Mucosa of gallbladder (tissue), 1 donor: ENCODE results near the gene NEK6. TPM values are rescaled to one million over a fixed set of nuclear protein-coding genes. Genes with fewer than 3 reads are reported as not detected.

Experiments
- DNase-seq: peaks from one replicate; pipeline ENCODE4 v3.0.0-alpha.2; 2020; ENCODE audit warnings: low spot score
- total RNA-seq: library from RNA; stranded (reverse); gene quantifications from one replicate; pipeline ENCODE4 v1.2.1, GENCODE V29; 2021
- donor health status: DM: no; HTN: no; CAD: no.

NEK6 gene
- total RNA-seq: 96.7 TPM

DNA sequence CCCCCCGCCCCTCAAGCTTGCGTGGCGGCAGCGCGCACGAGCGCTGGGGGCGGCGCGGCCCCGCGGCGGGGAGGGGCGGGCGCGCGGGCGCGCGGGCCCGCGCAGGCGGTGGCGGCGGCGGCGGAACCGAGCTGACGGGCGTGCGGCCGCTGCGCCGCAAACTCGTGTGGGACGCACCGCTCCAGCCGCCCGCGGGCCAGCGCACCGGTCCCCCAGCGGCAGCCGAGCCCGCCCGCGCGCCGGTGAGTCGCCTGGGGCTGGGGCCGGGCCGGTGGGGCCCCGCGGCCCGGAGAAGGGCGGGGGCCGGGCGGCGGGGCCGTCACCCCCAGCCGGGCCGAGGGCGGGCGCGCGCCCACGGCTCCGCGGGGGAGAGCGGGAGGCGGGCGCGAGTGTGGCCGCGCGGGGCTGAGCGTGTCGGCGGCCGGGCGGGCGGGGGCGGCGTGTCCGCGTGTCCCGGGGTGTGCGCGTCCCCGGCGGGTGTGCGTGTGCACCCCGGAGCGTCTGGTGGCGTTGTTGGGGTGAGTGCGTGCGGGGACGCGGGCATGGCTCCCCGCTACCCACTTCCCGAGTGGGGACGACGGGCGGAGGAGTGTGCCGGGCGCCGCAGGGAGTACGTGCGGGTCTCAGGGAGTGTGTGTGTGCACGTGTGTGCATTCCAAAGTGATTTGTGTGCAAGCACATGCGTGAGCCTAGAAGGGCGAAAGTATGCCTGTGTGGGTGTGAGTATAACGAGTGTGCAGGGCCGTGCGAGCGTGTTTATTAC, at the start of gene NEK6:
Gene NEK6, plus strand, starts transcription at position 106 of the 763 bp plus-strand sequence. CDS start 44,016 bp downstream, outside the sequence.
- no peak for DNase-seq

DNA sequence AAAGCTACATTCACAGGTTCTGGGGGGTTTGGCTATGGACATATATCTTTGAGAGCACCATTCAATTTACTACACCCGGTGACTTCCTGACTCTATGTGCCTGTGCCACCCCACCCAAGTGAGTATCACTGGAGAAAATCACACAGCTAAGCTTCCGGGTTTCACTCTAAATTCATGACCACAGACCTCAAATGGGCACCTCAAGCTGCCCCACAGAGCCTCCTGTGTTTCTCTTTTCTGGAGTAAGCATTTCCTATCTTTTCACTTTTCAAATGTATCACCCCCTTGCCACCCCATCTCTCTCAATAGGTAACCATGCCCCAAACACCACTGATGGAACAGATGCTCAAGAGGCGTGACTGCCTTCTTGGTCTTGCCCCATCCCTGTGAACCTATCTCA, 49.2 kb upstream of the NEK6 start:
- no peak for DNase-seq

DNA sequence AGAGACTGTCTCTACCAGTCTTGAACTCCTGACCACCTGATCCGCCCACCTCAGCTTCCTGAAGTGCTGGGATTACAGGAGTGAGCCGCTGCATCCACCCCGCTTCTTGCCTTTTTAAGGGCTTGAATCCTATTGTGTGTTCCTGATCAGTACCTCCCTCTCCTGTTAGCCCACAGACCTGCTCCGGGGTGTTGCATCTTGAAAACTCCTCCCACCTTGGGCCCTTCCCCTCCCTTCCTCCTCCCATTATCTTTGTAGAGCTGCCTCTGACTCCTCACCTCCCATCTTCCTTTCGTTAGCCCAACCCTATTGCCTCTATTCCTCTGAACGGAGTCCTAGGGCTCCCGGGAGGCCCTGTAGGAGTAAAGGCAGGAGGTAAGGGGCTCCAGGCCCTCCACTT, 48.5 kb upstream of the NEK6 start:
- no peak for DNase-seq

DNA sequence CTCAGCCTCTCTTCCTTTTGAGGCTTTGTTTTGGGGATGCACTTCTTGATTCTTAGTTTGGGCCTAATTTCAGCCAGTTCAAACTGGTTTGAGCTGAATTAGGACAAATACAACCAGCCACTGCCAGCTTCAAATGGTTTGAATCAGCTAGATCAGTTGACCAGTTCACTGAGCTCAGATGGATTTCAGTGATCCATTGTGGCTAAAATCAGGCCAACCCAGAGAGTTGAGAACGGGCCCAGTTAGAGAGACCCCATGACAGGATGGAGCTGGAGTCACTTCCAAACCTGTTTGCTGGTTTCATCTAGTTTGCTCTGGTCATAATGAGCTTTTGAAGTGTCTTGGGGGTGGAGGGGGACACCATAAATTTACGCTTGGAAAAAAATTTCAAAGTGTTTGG, 48.0 kb upstream of the NEK6 start:
- no peak for DNase-seq

DNA sequence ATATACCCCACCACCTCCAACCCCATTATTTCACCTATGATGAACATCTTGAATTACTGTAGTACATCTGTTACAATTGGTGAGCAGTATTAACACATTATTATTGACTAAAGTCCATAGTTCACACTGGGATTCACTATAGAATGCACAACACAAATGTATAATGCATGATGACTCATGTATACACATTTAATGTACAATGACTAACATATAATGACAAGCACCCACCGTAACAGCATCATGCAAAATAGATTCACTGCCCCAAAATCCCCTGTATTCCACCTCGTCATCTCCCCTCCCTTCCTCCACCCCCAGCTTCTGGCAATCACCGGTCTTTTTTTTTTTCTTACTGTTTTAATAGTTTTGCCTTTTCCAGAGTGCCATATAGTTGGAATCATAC, 47.1 kb upstream of the NEK6 start:
- no peak for DNase-seq

DNA sequence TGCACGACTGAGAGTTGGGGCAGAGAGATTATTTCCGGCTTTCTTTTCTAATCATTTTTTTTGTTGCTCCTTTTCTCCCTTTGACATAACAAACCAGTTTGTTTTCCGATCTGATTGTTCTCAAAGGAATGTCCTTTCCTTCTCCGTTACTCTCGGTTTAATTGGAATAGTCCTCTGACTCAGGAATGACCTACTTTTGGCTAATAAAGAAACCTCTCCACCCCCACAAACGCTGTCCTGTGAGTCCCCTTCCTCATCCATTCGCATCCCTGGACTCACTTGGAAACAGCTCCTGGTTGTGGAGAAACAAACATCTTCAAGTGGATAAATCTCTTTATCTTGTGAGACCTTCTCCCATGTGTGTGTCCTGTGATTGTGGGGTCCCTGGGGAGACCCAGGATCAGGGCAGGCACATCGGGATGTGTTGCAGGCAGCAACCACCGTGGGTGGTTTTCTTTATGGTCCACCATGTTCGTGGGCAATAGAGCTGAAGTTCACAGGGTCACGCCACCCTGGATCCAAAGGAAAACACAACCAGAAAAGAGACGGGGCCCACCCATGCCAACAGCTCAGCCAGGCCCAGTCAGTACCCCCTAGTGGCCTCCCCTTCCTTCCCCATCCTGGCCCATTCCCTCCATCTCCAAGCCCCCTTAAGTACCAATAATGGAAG, 45.2 kb upstream of the NEK6 start:
- no peak for DNase-seq

DNA sequence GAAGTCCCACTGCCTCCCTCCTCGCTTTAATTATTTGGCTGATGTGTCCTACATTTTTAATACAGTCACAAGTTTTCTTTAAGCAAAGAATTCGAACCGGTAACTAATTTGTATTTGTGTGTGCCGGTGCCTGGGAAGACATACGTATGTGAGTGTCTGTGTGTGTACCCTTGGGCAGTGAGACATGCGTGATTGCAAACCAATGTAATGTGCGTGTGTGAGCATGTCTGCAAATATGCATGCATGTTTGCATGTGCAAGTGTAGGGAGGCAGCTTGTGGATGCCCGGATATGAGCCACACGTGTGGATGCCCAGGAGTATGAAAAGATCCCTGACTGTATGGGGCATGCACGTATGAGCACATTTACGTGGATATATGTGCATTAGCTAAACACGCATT, 44.4 kb upstream of the NEK6 start:
- DNase-seq: no peak

DNA sequence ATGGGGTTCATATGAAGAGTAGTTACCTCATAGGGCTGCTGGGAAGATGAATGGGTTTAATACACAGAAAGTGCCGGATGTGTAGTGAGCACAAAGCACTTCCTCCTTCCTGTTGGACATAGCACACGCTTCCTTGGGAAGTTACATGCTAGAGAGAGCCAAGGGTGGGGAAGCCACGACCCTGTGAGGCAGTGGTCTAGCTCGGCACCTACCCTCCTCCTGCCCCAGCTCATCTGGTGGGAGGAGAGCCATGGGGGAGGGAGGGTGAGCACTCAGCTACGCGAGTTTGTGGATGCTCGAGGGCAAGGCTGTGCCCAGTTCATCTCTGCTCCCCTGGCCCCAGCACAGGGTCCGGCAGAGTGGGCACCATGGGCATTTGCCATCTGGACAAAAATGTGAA, 43.6 kb upstream of the NEK6 start:
- no peak for DNase-seq

DNA sequence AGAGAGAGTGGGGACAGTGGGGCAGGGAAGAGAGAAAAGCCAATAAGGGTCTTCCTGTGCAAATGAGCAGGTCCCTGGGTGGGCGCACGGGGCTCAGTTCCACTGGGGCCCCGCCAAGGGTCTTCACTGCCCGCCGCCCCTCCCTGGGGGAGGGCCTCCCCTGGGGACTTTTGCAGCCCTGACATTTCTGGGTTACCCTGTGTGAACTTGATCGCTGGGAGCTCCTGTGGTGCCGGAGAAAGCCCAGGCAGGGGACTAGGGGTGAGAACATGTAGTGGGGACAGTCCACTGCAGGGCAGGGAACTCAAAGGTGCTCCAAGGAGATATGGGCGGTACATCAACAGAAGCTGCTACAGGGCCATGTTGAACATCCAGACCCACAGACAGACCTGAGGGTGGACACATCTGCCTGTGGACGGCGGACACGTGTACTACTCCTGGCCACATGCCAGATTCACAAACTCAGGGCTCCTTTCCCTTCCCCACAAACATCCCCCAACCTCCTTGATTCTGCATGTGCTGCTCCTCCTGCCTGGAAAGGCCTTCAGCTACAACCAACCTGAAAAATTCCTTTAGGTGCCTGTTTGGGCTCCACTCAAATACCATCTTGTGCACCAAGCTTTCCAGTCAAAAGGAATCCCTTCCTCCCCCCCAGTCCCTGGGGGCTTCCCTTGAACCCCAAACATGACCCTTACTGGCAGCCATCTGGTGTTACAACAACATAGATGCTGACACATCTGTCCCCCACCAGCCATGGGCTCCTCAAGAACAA, 43.0 kb upstream of the NEK6 start:
- DNase-seq: no peak

DNA sequence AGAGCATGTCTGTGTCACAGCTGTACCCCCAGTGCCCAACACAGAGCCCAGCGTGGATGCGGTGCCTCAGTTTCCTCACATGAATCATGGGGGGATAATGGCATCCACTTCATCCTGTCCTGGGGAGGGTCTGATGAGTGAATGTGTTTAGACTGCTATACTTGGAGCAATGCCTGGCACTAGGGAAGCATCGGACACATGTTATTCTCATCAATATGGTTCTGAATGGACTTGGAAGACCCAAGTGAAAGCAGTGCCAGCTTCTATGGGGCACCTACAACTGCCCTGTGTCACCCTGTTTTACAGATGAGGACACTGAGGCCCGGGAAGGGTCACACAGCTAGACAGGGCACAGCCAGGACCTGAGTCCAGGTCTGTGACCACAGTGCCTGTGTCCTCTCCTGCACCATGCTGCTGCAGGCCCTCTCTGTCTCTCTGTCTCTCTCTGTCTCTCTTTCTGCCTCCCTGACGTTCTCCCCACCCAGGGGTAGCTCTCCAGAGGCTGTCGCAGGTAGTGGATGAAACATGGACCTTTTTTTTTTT, 42.3 kb upstream of the NEK6 start:
- DNase-seq: no peak

DNA sequence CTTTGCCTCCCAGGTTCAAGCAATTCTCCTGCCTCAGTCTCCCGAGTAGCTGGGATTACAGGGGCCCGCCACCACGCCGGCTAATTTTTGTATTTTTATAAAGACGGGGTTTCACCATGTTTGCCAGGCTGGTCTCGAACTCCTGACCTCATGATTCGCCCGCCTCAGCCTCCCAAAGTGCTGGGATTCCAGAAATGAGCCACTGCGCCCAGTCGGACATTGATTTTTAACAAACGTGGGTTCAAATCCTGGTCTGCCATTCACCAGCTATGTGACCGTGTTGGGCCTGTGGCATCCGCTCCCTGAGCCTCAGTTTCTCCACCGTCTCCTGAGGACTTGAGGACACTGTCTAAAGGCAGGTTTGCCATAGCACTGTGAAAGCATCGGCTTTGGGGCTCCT, 41.8 kb upstream of the NEK6 start:
- no peak for DNase-seq

DNA sequence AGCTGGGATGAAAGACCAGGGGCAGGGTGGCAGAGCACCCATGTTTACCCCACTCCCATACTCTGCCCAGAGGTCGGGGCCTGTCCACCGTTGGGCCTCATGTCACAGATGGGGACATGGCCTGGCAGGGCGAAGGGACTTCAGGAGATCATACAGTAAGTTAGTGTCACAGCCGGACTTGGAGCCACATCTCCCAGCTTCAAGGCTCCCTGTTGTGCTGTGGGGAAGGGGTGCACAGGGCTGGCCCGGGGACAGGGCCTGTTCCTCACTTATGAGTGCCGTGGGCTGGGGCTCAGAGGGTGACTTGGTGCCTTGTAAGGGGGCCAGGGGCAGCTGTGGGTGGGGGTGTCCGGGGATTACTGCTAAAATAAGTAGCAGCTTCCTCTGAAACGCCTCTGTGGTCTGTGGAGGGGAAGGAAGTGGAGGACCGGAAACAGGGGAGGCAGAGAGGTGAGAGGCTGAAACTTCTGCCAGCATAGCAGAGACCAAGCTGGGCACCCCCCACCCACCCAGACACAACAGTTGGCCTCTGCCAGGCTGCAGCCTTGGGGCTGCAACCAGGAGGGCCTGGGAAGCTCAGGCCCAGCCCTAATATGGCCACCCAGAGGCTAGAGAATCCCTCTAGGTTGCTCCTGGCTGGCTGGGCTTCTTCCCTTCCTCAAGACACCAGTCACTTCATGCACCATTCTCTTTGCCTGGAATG, 41.1 kb upstream of the NEK6 start:
- no peak for DNase-seq

DNA sequence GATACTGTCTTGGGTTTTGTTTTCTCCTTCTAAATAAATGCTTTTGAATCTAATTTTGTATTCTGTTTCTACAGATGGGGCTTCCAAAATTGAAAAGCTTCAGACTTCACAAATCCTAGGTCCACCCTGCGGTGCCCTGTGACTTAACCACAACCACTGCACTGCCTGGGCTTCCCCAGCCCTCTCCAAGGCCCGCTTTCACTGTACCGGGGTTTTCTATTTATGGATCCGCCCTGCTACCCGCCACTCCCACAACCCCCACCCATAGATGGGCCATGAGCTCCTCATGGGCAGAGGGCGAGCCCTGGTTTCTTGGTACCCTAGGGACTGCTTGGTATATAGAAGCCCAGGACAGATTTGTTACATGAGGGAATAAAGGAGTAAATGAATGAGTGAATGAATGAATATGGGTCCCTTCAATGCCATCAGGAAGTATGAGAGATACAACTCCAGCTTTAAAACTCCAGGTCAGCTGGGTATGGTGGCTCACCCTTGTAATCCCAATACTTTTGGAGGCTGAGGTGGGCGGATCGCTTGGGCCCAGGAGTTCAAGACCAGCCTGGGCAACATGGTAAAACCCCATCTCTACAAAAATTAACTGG, 39.8 kb upstream of the NEK6 start:
- no peak for DNase-seq

DNA sequence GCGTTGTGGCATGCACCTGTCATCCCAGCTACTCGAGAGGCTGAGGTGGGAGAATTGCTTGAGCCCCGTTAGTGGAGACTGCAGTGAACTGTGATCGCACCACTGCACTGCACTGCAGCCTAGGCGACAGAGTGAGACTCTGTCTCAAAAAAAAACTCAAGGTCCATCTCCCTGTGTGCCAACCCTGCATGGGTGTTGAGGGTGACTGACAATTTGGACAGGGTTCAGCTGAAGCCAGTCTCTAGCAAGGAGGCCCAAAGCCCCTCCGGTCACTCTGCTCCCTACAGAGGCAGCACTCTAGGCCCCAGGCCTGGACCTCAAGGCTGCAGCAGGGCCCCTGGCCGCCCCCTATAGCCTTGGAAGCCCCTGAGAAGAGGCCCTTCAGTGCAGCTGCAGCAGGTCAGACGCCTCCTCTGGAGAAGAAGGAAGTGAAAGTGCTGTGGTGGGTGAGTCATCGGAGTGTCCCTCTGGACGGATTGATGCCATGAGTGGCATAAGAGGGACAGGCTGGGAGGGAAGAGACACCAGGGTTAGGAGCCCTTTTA, 39.2 kb upstream of the NEK6 start:
- peak; percentile 79 for DNase-seq

DNA sequence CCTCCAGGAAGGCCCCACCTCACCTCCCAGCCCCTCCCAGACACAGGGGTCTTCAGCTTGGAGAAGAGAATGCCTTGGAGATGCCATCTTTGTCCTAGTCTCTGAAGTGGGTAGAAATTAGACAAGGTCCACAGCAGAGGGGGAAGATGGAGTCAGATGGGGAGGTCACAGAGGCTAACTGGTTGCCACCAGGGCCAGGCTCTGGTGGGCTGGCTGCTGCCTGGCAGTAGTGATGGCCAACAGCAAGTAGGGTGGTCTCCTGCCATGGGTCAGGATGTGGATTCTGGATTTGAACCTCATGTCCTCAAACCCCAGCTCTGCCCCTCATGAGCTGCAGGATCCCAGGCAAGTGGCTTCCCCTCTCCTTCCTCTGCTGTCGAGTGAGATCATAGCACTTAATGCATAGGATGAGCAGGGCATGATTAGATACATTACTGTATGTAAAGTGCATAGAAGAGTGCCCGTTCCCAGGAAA, 38.7 kb upstream of the NEK6 start:
- DNase-seq: no peak

DNA sequence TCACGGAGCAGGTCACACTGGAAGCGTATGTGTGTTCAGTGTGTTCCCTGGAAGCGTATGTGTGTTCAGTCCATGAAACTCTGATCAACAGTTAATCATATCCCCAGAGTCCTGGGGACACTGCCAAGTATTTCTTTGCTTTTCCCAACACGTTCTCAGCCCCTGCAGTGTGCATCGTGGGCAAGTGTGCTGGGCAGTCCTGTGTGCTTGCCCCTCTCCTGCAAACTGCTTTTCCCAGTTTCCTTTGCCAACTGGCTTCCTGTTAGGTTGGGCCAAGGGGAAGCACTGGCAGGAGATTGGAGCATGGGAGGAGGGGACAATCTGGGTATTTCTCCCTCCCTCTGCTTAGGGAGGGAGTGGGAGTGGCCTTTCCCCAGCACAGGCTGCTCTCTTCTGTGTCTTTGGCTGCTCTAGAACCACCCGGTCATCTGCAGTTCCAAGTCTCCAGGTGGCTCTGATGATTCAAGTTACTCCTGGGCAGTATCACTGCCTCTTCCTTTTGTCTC, 36.8 kb upstream of the NEK6 start:
- DNase-seq: peak; percentile 73

DNA sequence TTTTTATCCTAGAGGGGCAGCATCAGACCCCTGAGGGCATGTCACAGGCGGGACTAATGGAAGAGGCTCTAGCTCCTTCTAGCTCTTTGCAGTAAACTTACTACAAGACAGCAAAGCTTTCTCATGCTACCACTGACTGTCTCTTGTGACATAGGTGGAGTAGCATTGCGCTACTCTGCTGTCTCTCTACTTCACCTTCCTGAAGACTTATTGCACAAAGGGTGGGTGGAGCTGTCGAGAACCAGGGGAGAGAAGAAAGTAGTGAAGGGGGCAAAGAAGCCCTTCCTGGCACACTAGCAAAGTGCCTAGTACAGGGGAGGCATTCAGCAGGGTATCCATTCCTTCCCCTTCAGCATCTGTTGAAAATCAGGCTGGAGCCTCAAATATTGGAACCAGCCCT, 36.1 kb upstream of the NEK6 start:
- no peak for DNase-seq

DNA sequence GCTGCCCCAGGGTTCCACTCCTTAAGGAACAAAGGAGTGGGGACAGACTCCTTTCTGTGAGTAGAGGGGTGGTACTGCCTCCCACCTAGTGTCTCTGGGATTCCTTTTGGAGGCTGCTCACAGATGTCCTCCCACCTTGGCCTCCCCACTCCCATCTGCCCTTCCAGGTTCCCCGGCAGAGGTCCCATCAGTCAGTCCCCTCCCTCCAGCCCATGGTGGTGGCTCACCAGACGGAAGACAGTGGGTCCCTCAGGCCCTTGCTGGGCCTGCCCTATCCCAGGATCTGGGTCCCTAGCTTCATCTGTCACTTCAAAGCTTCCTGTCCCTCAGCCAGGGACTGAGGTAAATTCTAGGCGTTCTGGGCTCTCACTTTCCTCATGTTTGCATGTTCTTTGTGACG, 35.6 kb upstream of the NEK6 start:
- no peak for DNase-seq

DNA sequence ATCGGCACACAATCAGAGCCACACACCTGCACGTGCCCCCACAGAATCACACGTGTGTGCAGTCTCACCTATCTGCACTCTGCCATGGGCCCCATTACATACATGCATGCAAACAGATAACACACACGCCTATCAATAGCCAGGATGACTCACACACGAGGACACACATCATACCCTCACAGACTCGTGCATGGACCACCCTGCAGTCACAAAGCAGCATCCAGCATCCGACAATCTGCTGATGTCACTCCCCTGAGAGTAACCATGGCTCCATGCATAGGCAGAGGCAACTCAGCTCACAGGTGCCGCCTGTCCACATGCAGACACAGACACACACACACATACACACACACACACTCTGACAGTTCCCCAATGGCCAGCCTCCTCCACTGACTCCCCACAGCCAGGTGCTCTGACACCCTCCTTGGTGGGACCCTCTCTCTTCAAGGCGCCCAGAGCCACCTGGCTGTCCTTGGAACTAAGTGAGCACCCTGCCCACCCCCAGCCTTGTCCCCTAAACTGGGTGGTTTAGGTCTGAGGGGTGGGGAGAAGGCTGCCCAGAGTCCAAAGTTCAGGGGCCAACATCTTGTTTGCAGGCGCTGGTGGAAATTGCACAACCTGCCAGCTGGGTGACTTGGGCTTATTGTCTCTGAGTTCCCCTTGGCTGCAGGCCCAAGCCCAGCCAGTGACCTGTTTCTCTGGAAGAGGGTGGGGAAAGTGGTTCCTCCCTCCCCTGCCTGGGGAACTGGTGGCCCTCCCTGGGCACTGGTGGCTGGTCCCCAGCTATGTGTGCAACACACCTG, 34.6 kb upstream of the NEK6 start:
- DNase-seq: peak; percentile 95

DNA sequence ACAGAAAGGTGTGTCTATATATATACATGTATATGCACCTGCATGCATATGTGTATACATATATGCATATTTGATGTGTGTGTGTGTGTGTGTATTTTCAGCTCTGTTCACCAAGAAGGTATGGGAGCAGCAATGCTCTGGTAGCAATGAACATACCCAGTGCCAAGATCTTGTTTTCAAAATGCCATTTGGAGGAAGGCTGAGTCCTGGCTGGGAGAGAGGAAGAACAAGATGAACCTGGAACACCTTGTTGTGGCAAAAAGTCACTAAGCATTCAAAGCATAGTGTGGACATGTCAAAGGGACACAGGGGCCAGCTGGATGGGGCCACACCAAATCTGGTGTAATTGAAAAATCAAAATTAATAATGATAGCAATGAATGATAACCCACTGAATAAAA, 31.8 kb upstream of the NEK6 start:
- no peak for DNase-seq
